Measurements from ENCODE around the gene ANXA6. TPM values are rescaled to one million over a fixed set of nuclear protein-coding genes. Genes with fewer than 3 reads are reported as not detected.

The ANXA6 gene
- total RNA-seq, 2 donors from 2014 or later, result 204 to 235 TPM

GRCh38 chr5:151202381-151203139 is 45.0 kb upstream of the ANXA6 start:
- WGBS, 2 experiments (ENCODE audit: insufficient coverage in 1 of 2, insufficient read length in 1 of 2), result 87 to 91% methylated on average over 5 of the region's 5 CpGs
- TF ChIP-seq CTCF (conservative IDR thresholded peaks at IDR 0.05), result no peak
- H3K27ac Mint-ChIP-seq, result no peak overlapping the region
- H3K27ac ChIP-seq (ENCODE audit: low read depth, low read length), result no peak overlapping the region
- no peaks in the 10 kb centered on the region for H3K36me3 Mint-ChIP-seq (ENCODE audit: low read depth)
- H3K4me1 ChIP-seq (ENCODE audit: control insufficient read depth, insufficient read depth, low read length), result no peaks in the 10 kb centered on the region
- DNase-seq, result no peak
- H3K4me1 Mint-ChIP-seq, result peaks cover 7% of the 10 kb centered on the region
- H3K4me3 Mint-ChIP-seq, result no peak overlapping the region
- H3K9ac ChIP-seq (ENCODE audit: extremely low read depth, low read length, poor library complexity, severe bottlenecking), result no peak overlapping the region
- no peak overlapping the region for H3K4me3 ChIP-seq (ENCODE audit: low read length)
- H3K27me3 ChIP-seq (ENCODE audit: control insufficient read depth, insufficient read depth, low read length, poor library complexity, severe bottlenecking), result peaks cover 57% of the 10 kb centered on the region
- H3K36me3 ChIP-seq (ENCODE audit: control insufficient read depth, insufficient read depth, low read length), result no peaks in the 10 kb centered on the region
- H3K9me3 ChIP-seq (ENCODE audit: control insufficient read depth, low read length), result no peaks in the 10 kb centered on the region
- H3K27me3 Mint-ChIP-seq (ENCODE audit: insufficient read depth), result peaks cover 53% of the 10 kb centered on the region
- H3K9me3 Mint-ChIP-seq, result no peaks in the 10 kb centered on the region

GRCh38 chr5:151200913-151201595 is 43.5 kb upstream of the ANXA6 start:
- H3K4me3 ChIP-seq (ENCODE audit: low read length), result no peak overlapping the region
- H3K36me3 Mint-ChIP-seq (ENCODE audit: low read depth), result no peaks in the 10 kb centered on the region
- 89 to 90% methylated on average over 6 of the region's 6 CpGs for WGBS, 2 experiments (ENCODE audit: insufficient coverage in 1 of 2, insufficient read length in 1 of 2)

More at GRCh38 chr5:151200913-151201595, 43.5 kb upstream of the ANXA6 start:
- H3K4me1 ChIP-seq (ENCODE audit: control insufficient read depth, insufficient read depth, low read length), result no peaks in the 10 kb centered on the region
- H3K27me3 ChIP-seq (ENCODE audit: control insufficient read depth, insufficient read depth, low read length, poor library complexity, severe bottlenecking), result peaks cover 55% of the 10 kb centered on the region
- Mint-ChIP-seq H3K4me1 (peaks cover 7% of the 10 kb centered on the region), H3K27me3 (ENCODE audit: insufficient read depth) (peaks cover 53% of the 10 kb centered on the region), H3K27ac (no peak overlapping the region), H3K9me3 (no peaks in the 10 kb centered on the region), H3K4me3 (no peak overlapping the region)
- no peaks in the 10 kb centered on the region for H3K9me3 ChIP-seq (ENCODE audit: control insufficient read depth, low read length)
- DNase-seq, result no peak
- no peak overlapping the region for H3K9ac ChIP-seq (ENCODE audit: extremely low read depth, low read length, poor library complexity, severe bottlenecking)
- H3K36me3 ChIP-seq (ENCODE audit: control insufficient read depth, insufficient read depth, low read length), result no peaks in the 10 kb centered on the region
- no peak for TF ChIP-seq CTCF (conservative IDR thresholded peaks at IDR 0.05)
- H3K27ac ChIP-seq (ENCODE audit: low read depth, low read length), result no peak overlapping the region

All from endodermal cell (in vitro differentiated cells).